Mesodermal cell (in vitro differentiated cells): ENCODE results near the gene BUB1.
"Not testable (repeated sequence)": the region's sequence is repeated elsewhere in the genome, so short reads cannot be mapped to it uniquely, and the experiment has no call there.

ENCODE experiments used
- H3K27ac ChIP-seq: 2 replicates; pipeline ENCODE4 v1.7.0; 2013; ENCODE audit warnings: mild to moderate bottlenecking, low read depth, low read length, moderate library complexity; ENCODE audit not compliant: severe bottlenecking
- H3K36me3 ChIP-seq: 2 replicates; pipeline ENCODE4 v1.7.1; 2013; ENCODE audit warnings: mild to moderate bottlenecking, low read length, moderate library complexity; ENCODE audit not compliant: control insufficient read depth, insufficient read depth
- H3K4me1 ChIP-seq: one replicate; pipeline ENCODE4 v1.7.1; 2013; ENCODE audit warnings: mild to moderate bottlenecking, low read length; ENCODE audit not compliant: insufficient read depth, control insufficient read depth, poor library complexity, severe bottlenecking
- H3K4me3 ChIP-seq: 2 replicates; pipeline ENCODE4 v1.7.0; 2013; ENCODE audit warnings: low read length, control low read depth, mild to moderate bottlenecking; ENCODE audit not compliant: insufficient read depth, poor library complexity, severe bottlenecking; ENCODE audit errors: extremely low read depth
- H3K9me3 ChIP-seq: 2 replicates; pipeline ENCODE4 v1.7.1; 2013; ENCODE audit warnings: mild to moderate bottlenecking, low read length, moderate library complexity; ENCODE audit not compliant: control insufficient read depth
- WGBS, 2 experiments: methylation state at CpG; one replicate each; pipeline ENCODE4 v1.1.5; 2013; ENCODE audit warnings: missing lambda C conversion rate in 2 of 2; ENCODE audit not compliant: insufficient coverage in 2 of 2; 5-methylcytosine and 5-hydroxymethylcytosine counted together

Gene BUB1

GRCh38 chr2:110690083-110690965 is 12.5 kb upstream of the BUB1 start:
- Histone ChIP-seq H3K9me3 (peaks cover 14% of the 10 kb centered on the region), H3K27ac (no peak overlapping the region), H3K4me3 (no peak overlapping the region), H3K4me1 (peaks cover 2% of the 10 kb centered on the region), H3K36me3 (no peaks in the 10 kb centered on the region)
- WGBS, 2 experiments = 95% methylated on average over 3 to 4 of the region's 4 CpGs

- H3K4me3 ChIP-seq = no peak overlapping the region
- no peak overlapping the region for H3K27ac ChIP-seq
- 8% methylated on average over 2 of the region's 5 CpGs; no CpG with 5 or more reads in 1 of the 2 experiments for WGBS, 2 experiments
- no peaks in the 10 kb centered on the region for H3K36me3 ChIP-seq
- peaks cover 14% of the 10 kb centered on the region for H3K9me3 ChIP-seq
- H3K4me1 ChIP-seq = no peaks in the 10 kb centered on the region
Measured at GRCh38 chr2:110688594-110689091, 10.8 kb upstream of the BUB1 start.

DNA sequence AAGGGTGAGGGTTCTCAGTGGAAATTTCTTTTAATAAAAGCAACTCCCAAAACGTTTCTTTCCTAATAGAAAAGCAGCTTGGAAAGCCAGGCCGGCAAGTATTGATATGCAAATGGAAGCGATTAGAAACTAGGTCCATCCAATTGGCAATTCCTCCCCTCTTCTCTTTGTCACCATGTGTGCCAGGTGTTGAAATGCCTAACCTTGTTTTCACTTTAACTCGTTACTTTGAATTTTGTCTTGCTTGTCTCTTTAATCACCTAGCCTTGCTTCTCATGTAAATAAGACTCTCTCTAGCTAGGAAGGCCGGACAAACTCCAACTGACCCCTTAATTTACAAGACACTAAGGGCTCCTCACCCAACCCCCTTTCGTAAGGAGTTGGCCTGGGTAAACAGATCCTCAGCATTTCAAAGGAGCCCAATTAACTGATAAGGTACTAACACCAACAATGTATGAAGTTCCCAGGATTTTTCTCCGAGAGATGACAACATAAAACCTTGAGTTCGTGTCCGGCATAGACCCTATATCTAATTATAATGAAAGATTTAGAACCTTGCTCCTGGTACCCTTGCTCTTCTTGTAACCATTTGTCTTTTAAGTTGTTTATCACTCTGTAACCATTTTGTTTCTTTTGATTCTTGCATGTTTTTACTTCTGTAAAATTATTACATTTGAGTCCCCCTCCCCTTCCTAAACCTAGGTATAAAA is 10.1 kb upstream of the BUB1 start:
- H3K4me3 ChIP-seq, H3K4me1 ChIP-seq, H3K27ac ChIP-seq, H3K36me3 ChIP-seq: not testable (repeated sequence)
- 27 to 30% methylated on average over 2 to 5 of the region's 9 CpGs for WGBS, 2 experiments
- peaks cover 14% of the 10 kb centered on the region for H3K9me3 ChIP-seq

- Histone ChIP-seq H3K4me3 (no peak overlapping the region), H3K27ac (no peak overlapping the region), H3K9me3 (peaks cover 13% of the 10 kb centered on the region), H3K36me3 (no peaks in the 10 kb centered on the region), H3K4me1 (peaks cover 3% of the 10 kb centered on the region)
- no CpG with 5 or more reads among the region's 1 CpG for WGBS, 2 experiments
Measured at GRCh38 chr2:110682872-110683271, 5.0 kb upstream of the BUB1 start.

DNA sequence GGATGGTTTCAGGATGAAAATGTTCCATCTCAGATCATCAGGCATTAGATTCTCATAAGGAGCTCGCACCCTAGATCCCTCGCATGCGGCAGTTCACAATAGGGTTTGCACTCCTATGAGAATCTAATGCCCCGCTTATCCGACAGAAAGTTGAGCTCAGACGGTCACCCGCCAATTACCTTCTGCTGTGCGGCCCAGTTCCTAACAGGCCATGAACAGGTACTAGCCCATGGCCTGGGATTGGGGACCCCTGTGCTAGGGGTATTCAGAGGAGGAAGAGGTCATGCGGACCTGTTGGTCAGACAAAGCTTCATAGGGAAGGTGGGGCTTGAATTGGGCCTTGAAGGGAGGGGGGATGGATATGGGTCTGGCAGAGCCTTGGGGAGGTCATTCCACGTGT is 4.4 kb upstream of the BUB1 start:
- Histone ChIP-seq H3K4me1 (peaks cover 3% of the 10 kb centered on the region), H3K36me3 (no peaks in the 10 kb centered on the region), H3K27ac (no peak overlapping the region), H3K4me3 (no peak overlapping the region), H3K9me3 (peaks cover 7% of the 10 kb centered on the region)
- 95 to 96% methylated on average over 9 of the region's 10 CpGs for WGBS, 2 experiments

DNA sequence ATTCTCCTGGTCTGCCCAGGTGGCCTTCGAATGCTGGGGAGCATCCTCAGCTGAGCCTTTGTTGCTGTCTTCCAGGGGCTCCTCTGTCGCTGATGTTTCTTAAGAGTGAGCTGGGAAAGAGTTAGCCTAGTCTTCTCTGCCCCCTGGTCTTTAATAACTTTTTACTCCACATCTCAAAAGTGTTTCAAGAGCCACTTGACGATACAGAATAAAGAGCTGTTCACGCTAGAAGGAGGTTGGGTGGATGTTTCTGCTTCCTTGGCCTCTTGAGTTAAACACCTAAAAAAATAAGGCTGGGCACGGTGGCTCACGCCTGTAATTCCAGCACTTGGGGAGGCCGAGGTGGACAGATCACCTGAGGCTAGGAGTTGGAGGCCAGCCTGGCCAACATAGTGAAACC is 2.8 kb upstream of the BUB1 start:
- Histone ChIP-seq H3K4me3 (no peak overlapping the region), H3K27ac (no peak overlapping the region), H3K36me3 (peaks cover 4% of the 10 kb centered on the region), H3K9me3 (no peaks in the 10 kb centered on the region), H3K4me1 (peaks cover 3% of the 10 kb centered on the region)
- 90 to 100% methylated on average over 5 to 6 of the region's 7 CpGs for WGBS, 2 experiments

- Histone ChIP-seq H3K36me3 (peaks cover 4% of the 10 kb centered on the region), H3K27ac (no peak overlapping the region), H3K4me1 (peaks cover 12% of the 10 kb centered on the region), H3K4me3 (no peak overlapping the region), H3K9me3 (no peaks in the 10 kb centered on the region)
- 85 to 97% methylated on average over 10 to 12 of the region's 12 CpGs for WGBS, 2 experiments
Measured at GRCh38 chr2:110679865-110680264, 2.0 kb upstream of the BUB1 start.

DNA sequence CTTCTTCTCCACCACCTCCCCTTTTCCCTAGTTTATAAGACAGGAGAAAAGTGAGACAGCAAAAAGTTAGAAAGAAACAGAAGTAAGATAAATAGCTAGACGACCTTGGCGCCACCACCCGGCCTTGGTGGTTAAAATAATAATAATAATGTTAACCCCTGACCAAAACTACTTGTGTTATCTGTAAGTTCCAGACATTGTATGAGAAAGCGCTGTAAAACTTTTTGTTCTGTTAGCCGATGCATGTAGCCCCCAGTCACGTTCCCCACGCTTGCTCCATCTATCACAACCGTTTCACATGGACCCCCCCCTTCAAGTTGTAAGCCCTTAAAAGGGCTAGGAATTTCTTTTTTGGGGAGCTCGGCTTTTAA is 1.5 kb upstream of the BUB1 start:
- peaks cover 8% of the 10 kb centered on the region for H3K36me3 ChIP-seq
- 88% methylated on average over 6 of the region's 9 CpGs; no CpG with 5 or more reads in 1 of the 2 experiments for WGBS, 2 experiments
- H3K4me1 ChIP-seq = peaks cover 16% of the 10 kb centered on the region
- peak overlapping the region; percentile 10 for H3K27ac ChIP-seq
- H3K4me3 ChIP-seq = no peak overlapping the region
- H3K9me3 ChIP-seq = no peaks in the 10 kb centered on the region

DNA sequence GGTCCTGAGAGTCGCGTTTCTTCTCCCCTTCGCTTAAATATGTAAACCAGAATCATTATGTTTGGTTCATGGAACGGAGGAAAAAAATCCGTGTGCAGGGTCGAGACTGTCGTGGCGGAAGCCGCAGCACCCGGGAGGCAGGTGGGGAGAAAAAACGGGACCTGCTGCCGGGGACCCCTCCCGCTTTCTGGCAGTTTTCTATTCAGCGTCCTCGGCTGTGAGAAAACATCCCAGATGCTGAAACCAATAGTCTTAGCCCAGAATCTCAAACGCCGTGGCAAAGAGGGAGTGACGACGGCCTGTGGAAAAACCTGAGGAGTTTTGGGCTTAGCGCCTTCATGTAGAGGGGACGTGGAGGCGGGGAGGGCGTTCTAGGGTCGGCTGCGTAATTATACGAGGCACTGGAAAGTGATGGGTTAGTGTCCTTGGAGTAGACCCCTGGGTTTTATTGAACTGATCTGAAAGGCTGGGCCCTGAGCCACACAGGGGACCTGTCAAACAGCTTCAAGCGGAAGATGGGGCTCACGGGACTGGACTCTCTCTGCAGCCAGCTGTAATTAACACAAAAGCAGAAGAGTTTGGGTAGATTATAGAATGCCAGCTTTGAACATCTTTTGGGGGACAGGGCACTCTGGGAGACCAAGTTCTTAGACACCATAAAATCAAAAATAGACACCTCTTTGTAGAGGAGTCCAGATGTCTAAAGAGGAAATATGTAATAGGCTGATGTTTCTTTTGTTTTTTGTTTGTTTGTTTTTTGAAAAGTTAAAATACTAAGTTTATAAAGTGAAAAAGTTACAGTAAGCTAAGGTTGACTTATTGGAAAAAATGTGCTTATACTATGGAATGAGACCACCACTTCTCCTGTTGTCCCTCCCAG is 834 bp upstream of the BUB1 start:
- 4 to 7% methylated on average over 18 to 25 of the region's 28 CpGs for WGBS, 2 experiments
- no peaks in the 10 kb centered on the region for H3K9me3 ChIP-seq
- H3K36me3 ChIP-seq = peaks cover 12% of the 10 kb centered on the region
- H3K4me3 ChIP-seq = peak overlapping the region; percentile 88
- peak overlapping the region; percentile 78 for H3K27ac ChIP-seq
- peaks cover 16% of the 10 kb centered on the region for H3K4me1 ChIP-seq

DNA sequence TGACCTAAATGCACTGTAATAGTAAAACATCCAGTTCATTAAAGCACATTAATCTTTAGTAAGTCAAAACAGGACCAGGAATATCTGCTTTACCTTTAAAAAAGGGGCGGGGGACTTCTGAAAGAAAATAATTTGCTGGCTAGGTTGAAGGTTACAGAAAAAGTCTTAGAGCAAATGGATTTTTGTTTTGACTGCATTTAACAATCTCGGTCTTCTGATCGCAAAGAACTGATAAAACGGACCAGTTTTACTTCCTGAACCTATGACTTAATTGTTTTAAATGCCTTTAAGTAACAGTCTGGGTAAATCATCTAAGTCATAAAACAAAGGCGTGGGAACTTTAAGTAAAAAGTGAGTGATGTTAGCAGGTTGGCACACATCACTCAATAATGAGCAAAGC is 783 bp downstream of the BUB1 start:
- Histone ChIP-seq H3K36me3 (peaks cover 27% of the 10 kb centered on the region), H3K27ac (no peak overlapping the region), H3K4me3 (peak overlapping the region; percentile 88), H3K4me1 (peaks cover 16% of the 10 kb centered on the region), H3K9me3 (no peaks in the 10 kb centered on the region)
- 12 to 20% methylated on average over 1 to 3 of the region's 5 CpGs for WGBS, 2 experiments
